H9 (cell line): Measurements from ENCODE around the gene KREMEN1. TPM values are rescaled to one million over a fixed set of nuclear protein-coding genes. Genes with fewer than 3 reads are reported as not detected.

Source experiments
- DNase-seq: peaks from one replicate; pipeline ENCODE4 v3.0.0-alpha.2; 2017
- H2AFZ ChIP-seq: one replicate; pipeline ENCODE4 v1.6.1; 2013; ENCODE audit warnings: mild to moderate bottlenecking, low read length, control low read depth, moderate library complexity
- H2AK5ac ChIP-seq: 2 replicates; pipeline ENCODE4 v1.6.1; 2013; ENCODE audit warnings: low read length, control low read depth, mixed read lengths; ENCODE audit not compliant: insufficient read length
- H2BK120ac ChIP-seq: one replicate; pipeline ENCODE4 v1.6.1; 2013; ENCODE audit warnings: low read depth, mild to moderate bottlenecking, low read length, control low read depth, inconsistent platforms; ENCODE audit not compliant: poor library complexity, severe bottlenecking
- H2BK12ac ChIP-seq: 2 replicates; pipeline ENCODE4 v1.6.1; 2013; ENCODE audit warnings: low read length, control low read depth, mixed read lengths, low read depth; ENCODE audit not compliant: insufficient read length
- H2BK15ac ChIP-seq: 2 replicates; pipeline ENCODE4 v1.6.1; 2013; ENCODE audit warnings: low read depth, low read length, control low read depth
- H2BK20ac ChIP-seq: one replicate; pipeline ENCODE4 v1.6.1; 2013; ENCODE audit warnings: low read depth, mild to moderate bottlenecking, low read length, control low read depth, inconsistent platforms; ENCODE audit not compliant: poor library complexity, severe bottlenecking
- H2BK5ac ChIP-seq: 2 replicates; pipeline ENCODE4 v1.6.1; 2013; ENCODE audit warnings: low read length, control low read depth, mixed read lengths; ENCODE audit not compliant: insufficient read length
- H3K14ac ChIP-seq: 2 replicates; pipeline ENCODE4 v1.6.1; 2013; ENCODE audit warnings: low read length, control low read depth; ENCODE audit not compliant: insufficient read depth
- H3K18ac ChIP-seq: 2 replicates; pipeline ENCODE4 v1.6.1; 2013; ENCODE audit warnings: low read depth, mild to moderate bottlenecking, mixed read lengths, low read length, control low read depth; ENCODE audit not compliant: insufficient read length
- H3K23ac ChIP-seq: 2 replicates; pipeline ENCODE4 v1.6.1; 2013; ENCODE audit warnings: low read length, control low read depth, mixed read lengths, low read depth; ENCODE audit not compliant: insufficient read length
- H3K23me2 ChIP-seq: 2 replicates; pipeline ENCODE4 v1.6.1; 2013; ENCODE audit warnings: low read depth, mild to moderate bottlenecking, mixed read lengths, low read length, control low read depth; ENCODE audit not compliant: insufficient read length, poor library complexity, severe bottlenecking
- H3K27ac ChIP-seq: 2 replicates; pipeline ENCODE4 v1.5.1; 2013; ENCODE audit warnings: low read length, control low read depth, mixed read lengths, low read depth; ENCODE audit not compliant: insufficient read length
- H3K27me3 ChIP-seq: 2 replicates; pipeline ENCODE4 v1.6.1; 2013; ENCODE audit warnings: low read length, control low read depth, inconsistent platforms; ENCODE audit not compliant: insufficient read depth
- H3K4ac ChIP-seq: 2 replicates; pipeline ENCODE4 v1.6.1; 2013; ENCODE audit warnings: low read depth, mild to moderate bottlenecking, control low read depth, inconsistent platforms, low read length, moderate library complexity
- H3K4me1 ChIP-seq: 2 replicates; pipeline ENCODE4 v1.6.1; 2013; ENCODE audit warnings: low read length, control low read depth, inconsistent platforms; ENCODE audit not compliant: insufficient read depth
- H3K4me2 ChIP-seq: 2 replicates; pipeline ENCODE4 v1.6.1; 2013; ENCODE audit warnings: low read length, control low read depth, mixed read lengths; ENCODE audit not compliant: insufficient read length, insufficient read depth
- H3K56ac ChIP-seq: 2 replicates; pipeline ENCODE4 v1.6.1; 2013; ENCODE audit warnings: low read depth, mild to moderate bottlenecking, mixed read lengths, low read length, control low read depth; ENCODE audit not compliant: insufficient read length
- H3K79me1 ChIP-seq: 2 replicates; pipeline ENCODE4 v1.6.1; 2013; ENCODE audit warnings: low read depth, mild to moderate bottlenecking, moderate library complexity, low read length, control low read depth, inconsistent platforms; ENCODE audit not compliant: insufficient read depth, poor library complexity, severe bottlenecking
- H3K79me2 ChIP-seq: 2 replicates; pipeline ENCODE4 v1.6.1; 2013; ENCODE audit warnings: low read length, control low read depth, inconsistent platforms; ENCODE audit not compliant: insufficient read depth
- H3K9ac ChIP-seq: 2 replicates; pipeline ENCODE4 v1.6.1; 2013; ENCODE audit warnings: low read length, control low read depth, mixed read lengths; ENCODE audit not compliant: insufficient read length; ENCODE audit errors: extremely low read depth
- H3K9me3 ChIP-seq: one replicate; pipeline ENCODE4 v1.6.1; 2013; ENCODE audit warnings: low read depth, low read length, inconsistent platforms; ENCODE audit not compliant: control insufficient read depth
- H3T11ph ChIP-seq: one replicate; pipeline ENCODE4 v1.6.1; 2013; ENCODE audit warnings: mild to moderate bottlenecking, low read length, control low read depth, inconsistent platforms
- H4K20me1 ChIP-seq: one replicate; pipeline ENCODE4 v1.6.1; 2013; ENCODE audit not compliant: control insufficient read depth, insufficient read length, insufficient read depth
- H4K5ac ChIP-seq: 2 replicates; pipeline ENCODE4 v1.6.1; 2013; ENCODE audit warnings: low read depth, mild to moderate bottlenecking, mixed read lengths, low read length, control low read depth; ENCODE audit not compliant: insufficient read length
- H4K8ac ChIP-seq: replicated peaks from 2 replicates; pipeline ENCODE4 v1.6.1; 2013; ENCODE audit warnings: low read length, control low read depth, mixed read lengths, low read depth; ENCODE audit not compliant: insufficient read length
- H4K91ac ChIP-seq: 2 replicates; pipeline ENCODE4 v1.6.1; 2013; ENCODE audit warnings: low read depth, mild to moderate bottlenecking, moderate library complexity, mixed read lengths, low read length, control low read depth; ENCODE audit not compliant: insufficient read length
- H3K27ac Mint-ChIP-seq, 3 experiments: 2 replicates in 2 of 3; 3 replicates in 1 of 3; pipeline ENCODE4 v1.8.0; 2020 to 2021; ENCODE audit warnings: mixed read lengths in 3 of 3, mild to moderate bottlenecking in 1 of 3, moderate library complexity in 1 of 3
- H3K27me3 Mint-ChIP-seq: 2 replicates; pipeline ENCODE4 v1.8.0; 2021; ENCODE audit warnings: low read depth, mild to moderate bottlenecking, moderate library complexity, mixed read lengths
- H3K36me3 Mint-ChIP-seq, 3 experiments: 2 replicates in 2 of 3; 3 replicates in 1 of 3; pipeline ENCODE4 v1.8.0; 2020 to 2021; ENCODE audit warnings: low read depth in 3 of 3, mixed read lengths in 3 of 3; ENCODE audit not compliant: insufficient read depth in 1 of 3
- H3K4me1 Mint-ChIP-seq, 2 experiments: 2 replicates each; pipeline ENCODE4 v1.8.0; 2020; ENCODE audit warnings: mixed read lengths in 2 of 2
- H3K4me3 Mint-ChIP-seq, 2 experiments: 2 replicates in 1 of 2; 3 replicates in 1 of 2; pipeline ENCODE4 v1.8.0; 2020 to 2021; ENCODE audit warnings: mild to moderate bottlenecking in 2 of 2, mixed read lengths in 2 of 2, moderate library complexity in 1 of 2
- H3K9me3 Mint-ChIP-seq, 2 experiments: 2 replicates in 1 of 2; 3 replicates in 1 of 2; pipeline ENCODE4 v1.8.0; 2020; ENCODE audit warnings: mild to moderate bottlenecking in 2 of 2, mixed read lengths in 2 of 2, moderate library complexity in 1 of 2
- WGBS: extraction: QIAGEN DNeasy Blood & Tissue Kit; methylation state at CpG from one replicate; pipeline ENCODE4 v1.1.7; 2013; ENCODE audit warnings: missing lambda C conversion rate, low lambda C conversion rate, mixed read lengths; ENCODE audit not compliant: insufficient read length; ENCODE audit errors: extremely low coverage; 5-methylcytosine and 5-hydroxymethylcytosine counted together
- total RNA-seq: library from RNA; stranded (reverse); gene quantifications from 2 replicates; pipeline ENCODE4 v1.2.1, GENCODE V29; 2021
- TF ChIP-seq, protein P1 (sequence below): fragments of 200-600 bp; sonication (generic); conservative IDR thresholded peaks from 3 replicates; pipeline ENCODE4 v1.8.0; 2021; ENCODE audit warnings: antibody characterized with exemption, mild to moderate bottlenecking

KREMEN1 gene
- total RNA-seq, 1 experiment from 2014 or later, result 2.4 TPM

DNA sequence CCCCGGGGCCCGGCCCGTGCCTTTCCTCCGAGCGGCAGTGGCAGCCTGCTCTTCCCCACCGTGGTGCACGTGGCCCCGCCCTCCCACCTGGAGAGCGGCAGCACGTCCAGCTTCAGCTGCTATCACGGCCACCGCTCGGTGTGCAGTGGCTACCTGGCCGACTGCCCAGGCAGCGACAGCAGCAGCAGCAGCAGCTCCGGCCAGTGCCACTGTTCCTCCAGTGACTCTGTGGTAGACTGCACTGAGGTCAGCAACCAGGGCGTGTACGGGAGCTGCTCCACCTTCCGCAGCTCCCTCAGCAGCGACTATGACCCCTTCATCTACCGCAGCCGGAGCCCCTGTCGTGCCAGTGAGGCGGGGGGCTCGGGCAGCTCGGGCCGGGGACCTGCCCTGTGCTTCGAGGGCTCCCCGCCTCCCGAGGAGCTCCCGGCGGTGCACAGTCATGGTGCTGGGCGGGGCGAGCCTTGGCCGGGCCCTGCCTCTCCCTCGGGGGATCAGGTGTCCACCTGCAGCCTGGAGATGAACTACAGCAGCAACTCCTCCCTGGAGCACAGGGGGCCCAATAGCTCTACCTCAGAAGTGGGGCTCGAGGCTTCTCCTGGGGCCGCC lies 23.1 kb upstream of the KREMEN1 start:
- Mint-ChIP-seq H3K9me3 (no peaks in the 10 kb centered on the region), H3K27me3 (peaks cover 1% of the 10 kb centered on the region; the same call in 1 of the 2 replicates), H3K4me1 (peaks cover 20 to 22% of the 10 kb centered on the region in 2 experiments), H3K27ac (peak overlapping the region in 1 of 3 experiments; percentile 66; a peak in 1 of 7 replicates), H3K36me3 (peaks cover 22 to 62% (median 56%) of the 10 kb centered on the region in 3 experiments), H3K4me3 (no peak overlapping the region)
- Histone ChIP-seq H3K14ac (no peak overlapping the region), H3K79me1 (no peaks in the 10 kb centered on the region), H3T11ph (no peak overlapping the region), H3K27me3 (no peaks in the 10 kb centered on the region), H3K9ac (no peak overlapping the region), H2AK5ac (no peak overlapping the region), H3K4ac (no peak overlapping the region), H3K4me1 (no peaks in the 10 kb centered on the region; the same call in 1 of the 2 replicates), H3K4me2 (no peak overlapping the region), H2BK5ac (no peak overlapping the region), H2AFZ (no peak overlapping the region), H3K56ac (no peak overlapping the region), H3K9me3 (no peaks in the 10 kb centered on the region), H4K5ac (no peak overlapping the region), H4K91ac (no peak overlapping the region), H4K8ac (no peak overlapping the region), H4K20me1 (no peaks in the 10 kb centered on the region), H2BK15ac (no peak overlapping the region), H3K27ac (no peak overlapping the region), H2BK12ac (no peak overlapping the region), H3K79me2 (no peaks in the 10 kb centered on the region), H3K23ac (no peak overlapping the region), H2BK120ac (no peak overlapping the region), H3K18ac (no peak overlapping the region), H2BK20ac (no peak overlapping the region), H3K23me2 (no peaks in the 10 kb centered on the region)
- no CpG with 5 or more reads among the region's 38 CpGs for WGBS
- TF ChIP-seq, protein P1, sequence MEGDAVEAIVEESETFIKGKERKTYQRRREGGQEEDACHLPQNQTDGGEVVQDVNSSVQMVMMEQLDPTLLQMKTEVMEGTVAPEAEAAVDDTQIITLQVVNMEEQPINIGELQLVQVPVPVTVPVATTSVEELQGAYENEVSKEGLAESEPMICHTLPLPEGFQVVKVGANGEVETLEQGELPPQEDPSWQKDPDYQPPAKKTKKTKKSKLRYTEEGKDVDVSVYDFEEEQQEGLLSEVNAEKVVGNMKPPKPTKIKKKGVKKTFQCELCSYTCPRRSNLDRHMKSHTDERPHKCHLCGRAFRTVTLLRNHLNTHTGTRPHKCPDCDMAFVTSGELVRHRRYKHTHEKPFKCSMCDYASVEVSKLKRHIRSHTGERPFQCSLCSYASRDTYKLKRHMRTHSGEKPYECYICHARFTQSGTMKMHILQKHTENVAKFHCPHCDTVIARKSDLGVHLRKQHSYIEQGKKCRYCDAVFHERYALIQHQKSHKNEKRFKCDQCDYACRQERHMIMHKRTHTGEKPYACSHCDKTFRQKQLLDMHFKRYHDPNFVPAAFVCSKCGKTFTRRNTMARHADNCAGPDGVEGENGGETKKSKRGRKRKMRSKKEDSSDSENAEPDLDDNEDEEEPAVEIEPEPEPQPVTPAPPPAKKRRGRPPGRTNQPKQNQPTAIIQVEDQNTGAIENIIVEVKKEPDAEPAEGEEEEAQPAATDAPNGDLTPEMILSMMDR, result no peak
- DNase-seq, result no peak
